HG02870 (cell line): ENCODE measurements around the gene NOC4L.

Experiments
- ATAC-seq: cut with Tn5 transposase; IDR thresholded peaks from one replicate; pipeline ENCODE4 v1.9.1; 2021; ENCODE audit warnings: mild to moderate bottlenecking, moderate library complexity; ENCODE audit not compliant: unreplicated experiment

Gene NOC4L

DNA sequence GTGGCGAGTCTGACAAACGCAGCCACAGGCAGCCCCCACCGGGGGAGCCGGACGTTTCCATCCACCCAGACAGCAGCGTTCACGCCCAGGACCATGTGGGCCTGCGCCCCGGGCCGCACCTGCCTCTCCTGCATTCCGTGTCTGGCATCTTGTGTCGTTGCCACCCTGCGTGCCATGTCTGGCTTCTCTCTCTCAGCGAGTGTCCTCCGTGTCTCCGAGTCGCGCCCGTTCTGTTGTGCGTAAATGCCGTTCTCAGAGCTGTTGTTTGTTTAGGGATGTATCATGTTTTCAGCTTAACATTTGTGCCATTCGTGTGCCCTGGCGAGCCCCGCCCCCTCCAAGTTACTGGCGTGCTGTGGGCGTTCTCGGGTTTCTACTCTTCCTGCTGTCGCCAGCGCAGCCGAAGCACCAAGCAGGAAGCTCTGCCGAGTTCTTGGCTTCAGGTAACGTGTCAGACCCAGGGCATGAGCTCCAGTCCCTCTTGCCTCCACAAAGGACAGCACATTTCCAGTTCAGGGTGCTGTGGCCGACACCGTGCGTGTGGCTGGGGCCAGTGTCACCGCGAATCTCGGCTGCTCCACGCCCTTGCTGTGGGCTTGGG, 34.6 kb downstream of the NOC4L start:
- ATAC-seq, result no peak

DNA sequence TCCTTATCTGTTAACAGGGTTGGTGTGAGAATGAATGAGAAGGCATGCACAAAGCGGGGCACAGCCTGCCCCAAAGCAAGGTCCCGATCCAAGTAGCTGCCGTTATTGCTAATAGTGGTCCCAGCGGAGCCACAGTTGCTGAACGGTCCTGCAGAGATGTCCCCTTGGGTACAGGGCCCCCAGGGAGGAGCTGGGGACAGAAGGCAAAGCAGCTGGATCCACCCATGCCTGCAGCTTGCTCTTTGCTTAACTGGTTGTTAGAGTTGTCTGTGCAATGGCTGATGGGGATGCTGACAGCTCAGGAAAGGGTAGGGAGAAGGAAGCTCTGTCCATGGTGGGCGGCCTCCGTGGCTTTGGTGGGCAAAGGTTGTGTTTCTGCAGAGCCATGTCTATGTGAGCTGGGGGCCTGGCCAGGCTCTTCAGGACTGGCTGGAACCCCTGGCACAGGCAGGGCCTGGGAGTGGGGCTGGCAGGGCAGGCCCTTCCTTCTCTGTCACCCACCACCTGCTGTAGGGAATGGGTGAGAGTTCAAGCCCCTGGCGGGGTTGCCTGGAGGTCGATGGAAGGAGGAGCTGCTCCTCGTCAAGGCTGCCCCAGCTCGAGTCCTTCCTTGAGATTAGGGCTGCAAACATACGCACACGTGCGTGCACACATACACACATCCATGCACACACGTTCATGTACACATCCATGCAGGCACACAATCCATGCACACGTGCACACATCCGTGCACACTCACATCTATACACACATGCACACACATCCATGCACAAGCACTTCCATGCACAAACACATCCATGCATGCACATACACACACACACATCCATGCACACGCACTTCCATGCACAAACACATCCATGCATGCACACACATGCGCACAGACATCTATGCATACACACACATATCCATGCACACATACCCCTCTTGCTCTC, 35.4 kb downstream of the NOC4L start:
- ATAC-seq, result no peak

DNA sequence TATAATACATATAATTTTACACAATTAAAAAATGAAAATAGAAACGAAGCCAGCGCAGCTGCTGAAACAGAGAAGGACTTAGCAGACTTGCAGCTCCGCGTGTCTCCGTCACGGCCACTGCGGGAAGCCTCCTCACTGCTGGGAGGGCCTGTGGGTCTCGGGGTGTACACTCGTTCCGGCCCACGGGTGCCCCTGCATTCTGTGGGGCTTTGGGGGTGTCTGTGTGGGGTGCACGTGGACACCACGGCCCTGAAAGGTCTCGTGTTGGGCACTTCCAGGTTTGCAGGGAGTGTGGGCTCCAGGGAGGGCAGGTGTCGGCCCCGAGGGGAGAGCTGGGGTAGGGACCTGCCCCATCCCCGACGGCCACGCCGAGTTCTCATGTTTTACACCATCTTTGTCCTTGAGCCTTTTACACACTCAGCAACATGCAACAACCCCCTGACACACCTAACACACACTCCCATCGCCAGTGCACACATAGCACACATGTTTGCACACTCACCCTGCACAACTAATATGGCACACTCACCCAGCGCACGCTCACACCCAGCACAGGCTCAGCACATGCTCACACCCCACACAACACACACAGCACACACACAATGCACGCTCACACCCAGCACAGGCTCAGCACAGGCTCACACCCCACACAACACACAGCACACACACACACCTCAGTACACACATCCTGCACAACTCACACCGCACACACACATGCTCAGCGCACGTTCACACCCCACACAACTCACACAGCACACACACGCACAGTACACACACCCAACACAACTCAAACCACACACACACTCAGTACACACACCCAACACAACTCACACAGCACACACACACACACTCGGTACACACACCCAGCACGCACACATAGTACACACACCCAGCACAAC, 36.6 kb downstream of the NOC4L start:
- ATAC-seq, result no peak

DNA sequence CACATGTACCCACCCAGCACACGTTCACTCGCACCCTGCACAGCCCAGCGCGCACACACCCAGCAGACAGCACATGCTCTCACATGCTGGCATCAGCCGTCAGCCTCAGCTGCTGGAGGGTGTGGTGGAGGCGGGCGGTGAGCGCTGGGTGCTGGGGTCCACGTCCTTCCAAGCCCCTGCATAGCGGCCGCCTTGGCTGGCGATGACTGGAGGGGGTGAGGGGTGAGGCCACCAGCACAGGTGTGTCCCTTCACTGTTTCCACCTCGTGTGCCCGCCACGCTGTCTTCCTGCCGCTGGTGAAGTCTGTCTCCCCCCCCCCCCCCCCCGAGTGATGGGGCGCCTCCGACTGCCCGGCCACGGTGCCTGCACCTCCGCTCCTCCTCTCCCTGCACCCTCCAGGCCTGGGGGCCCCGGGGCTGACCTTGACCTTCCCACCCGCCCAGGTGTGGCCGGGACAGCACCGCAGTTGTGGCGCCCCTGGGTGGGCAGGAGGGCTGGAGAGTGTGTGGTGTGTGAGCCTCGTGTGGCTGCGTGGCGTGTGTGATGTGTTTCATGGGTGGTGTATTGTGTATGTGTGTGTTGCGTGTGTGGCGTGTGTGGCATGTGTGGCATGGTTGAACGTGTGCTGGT, 37.4 kb downstream of the NOC4L start:
- ATAC-seq, result no peak

DNA sequence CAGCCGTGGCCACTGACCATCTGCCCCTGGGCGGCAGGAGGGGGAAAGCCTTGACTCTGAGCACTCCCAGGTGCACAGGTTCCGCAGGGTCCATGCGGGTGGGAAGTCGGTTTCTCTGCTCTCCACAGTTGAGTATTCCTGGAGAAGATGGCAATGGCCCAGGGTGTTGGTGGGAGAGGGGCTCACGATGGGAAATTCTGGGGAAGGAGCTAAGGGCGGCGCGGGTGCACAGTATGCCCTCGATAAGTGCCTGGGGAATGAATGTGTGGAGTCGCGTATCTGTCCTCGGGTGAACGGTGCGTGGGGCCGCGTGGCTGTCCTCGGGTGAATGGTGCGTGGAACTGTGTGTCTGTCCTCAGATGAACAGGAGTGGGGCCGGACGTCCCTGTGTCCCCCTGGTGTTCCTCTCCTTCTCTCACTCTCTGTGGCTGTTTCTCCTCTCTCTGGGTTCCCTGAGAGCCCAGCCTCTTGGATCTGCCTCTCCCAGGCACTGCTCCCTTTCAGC, 38.0 kb downstream of the NOC4L start:
- no peak for ATAC-seq

- ATAC-seq, result no peak
Observed at GRCh38 chr12:132182711-132183365, 38.6 kb downstream of the NOC4L start.

- ATAC-seq, result no peak
Observed at GRCh38 chr12:132185705-132186104, 41.4 kb downstream of the NOC4L start.

DNA sequence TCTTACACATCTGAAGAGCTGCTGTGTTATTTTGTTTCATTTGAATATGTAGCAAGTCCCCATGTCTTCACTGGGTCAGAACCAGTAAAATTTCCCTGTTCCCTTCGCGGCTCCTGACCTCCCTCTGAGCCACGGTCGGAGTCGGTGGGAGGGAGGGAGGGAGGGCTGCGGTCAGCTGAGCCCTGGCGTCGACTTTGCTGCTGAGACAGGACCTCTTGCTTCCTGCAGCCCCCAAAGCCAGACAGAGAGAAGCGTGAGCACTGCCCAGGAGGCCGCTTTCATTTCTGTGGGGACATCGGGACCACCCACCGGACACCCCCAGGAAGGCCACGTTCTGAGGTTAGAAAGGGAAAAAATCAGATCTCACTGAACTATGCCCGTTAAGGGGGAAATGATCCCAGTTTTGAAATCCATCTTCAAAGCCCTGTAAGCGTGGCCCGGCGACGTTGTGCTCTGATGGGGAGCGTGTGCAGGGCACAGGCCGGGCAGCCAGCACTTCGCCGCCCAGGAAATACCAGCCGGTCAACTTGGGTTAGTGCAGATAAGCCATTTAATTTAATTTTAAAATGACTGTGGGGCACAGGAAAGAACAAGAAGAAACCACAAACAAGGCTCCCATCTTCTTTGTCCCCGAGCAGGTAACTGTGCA, 42.1 kb downstream of the NOC4L start:
- ATAC-seq, result no peak

- ATAC-seq, result no peak
Observed at GRCh38 chr12:132186857-132187620, 42.8 kb downstream of the NOC4L start.

DNA sequence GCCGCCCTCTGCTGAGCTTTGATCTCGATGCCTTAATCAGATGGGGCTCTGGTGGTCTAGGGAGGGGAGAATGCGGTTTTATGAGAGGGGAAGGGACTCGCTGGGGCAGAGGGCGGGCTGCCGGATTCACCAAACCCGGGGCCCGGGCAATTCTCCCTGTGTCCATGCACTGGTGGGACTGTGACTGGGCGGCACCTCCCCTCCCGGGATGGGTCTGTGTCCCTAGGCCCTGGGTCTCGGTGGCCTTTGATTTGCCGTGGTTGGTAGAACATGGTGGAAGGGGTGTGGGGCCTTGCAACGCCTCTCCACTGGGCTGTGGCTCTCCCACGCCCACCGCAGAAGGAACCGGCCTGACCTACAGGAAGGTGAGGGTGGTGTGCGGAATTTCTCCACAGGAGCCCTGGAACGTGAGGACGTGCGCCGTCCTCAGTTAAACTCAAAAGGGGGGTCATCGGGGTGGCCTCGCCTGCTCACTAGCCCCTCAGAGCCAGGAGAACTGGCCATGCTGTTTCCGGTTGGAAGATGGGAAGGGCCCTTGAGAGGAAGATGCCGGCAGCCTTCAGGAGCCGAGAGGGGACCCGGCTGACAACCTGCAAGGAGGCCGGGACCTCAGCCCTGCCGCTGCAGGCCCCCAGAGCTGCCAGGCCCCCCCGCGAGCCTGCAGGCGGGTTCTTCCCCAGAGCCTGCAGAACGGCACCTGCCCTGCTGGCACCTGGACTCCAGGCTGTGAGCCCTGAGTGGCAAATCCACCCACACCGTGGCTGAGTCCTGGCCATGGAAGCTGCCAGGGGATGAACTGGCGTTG, 43.6 kb downstream of the NOC4L start:
- no peak for ATAC-seq

GRCh38 chr12:132188451-132188901, 44.2 kb downstream of the NOC4L start:
- ATAC-seq, result no peak

- ATAC-seq, result no peak
Observed at GRCh38 chr12:132188916-132189325, 44.7 kb downstream of the NOC4L start.

GRCh38 chr12:132189378-132190011, 45.2 kb downstream of the NOC4L start:
- peak; percentile 82 for ATAC-seq

DNA sequence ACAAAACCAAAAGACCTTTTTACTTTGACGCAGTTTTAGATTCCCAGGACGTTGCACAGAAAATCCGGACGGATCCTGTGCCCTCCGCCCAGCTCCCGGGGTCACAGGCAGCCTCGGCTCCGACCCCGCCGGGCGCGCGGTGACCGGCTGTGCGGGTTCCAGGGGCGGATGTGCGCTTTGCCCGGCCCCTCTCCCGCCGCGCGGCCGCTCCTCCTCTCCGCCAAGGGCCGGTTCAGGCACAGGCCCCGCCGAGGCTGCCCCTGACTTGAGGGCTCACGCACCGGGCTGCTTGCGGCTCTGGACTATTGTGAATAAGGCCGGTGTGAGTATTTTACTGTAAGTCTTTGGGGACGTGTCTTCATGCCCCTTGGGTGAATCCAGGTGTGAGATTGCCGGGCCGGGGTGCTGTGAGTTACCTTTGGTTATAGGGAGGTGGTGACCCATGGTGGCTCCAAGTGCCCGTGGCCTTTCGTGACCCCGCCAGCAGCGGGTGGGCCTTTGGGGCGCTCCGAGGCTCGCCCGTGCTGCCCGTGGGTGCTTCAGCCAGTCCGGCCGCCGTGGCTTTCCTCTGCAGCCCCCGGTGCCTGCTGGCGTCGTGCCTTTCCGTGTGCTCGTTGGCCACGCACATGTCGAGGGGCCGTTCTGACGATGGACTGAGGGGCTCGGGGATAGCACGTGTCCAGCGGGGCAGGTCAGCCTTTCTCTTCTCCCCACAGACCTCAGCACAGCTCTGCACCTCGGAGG, 45.9 kb downstream of the NOC4L start:
- peak; percentile 17 for ATAC-seq

GRCh38 chr12:132190834-132191500, 46.7 kb downstream of the NOC4L start:
- ATAC-seq, result no peak
